Measurements from ENCODE around the gene NFS1. TPM values are rescaled to one million over a fixed set of nuclear protein-coding genes. Genes with fewer than 3 reads are reported as not detected.
A peak's percentile ranks its signal among the peaks of the same experiment; 100 is the strongest.

NFS1 gene
- total and polyA plus RNA-seq, 2 of the 4 experiments (the other 2 are of a cell fraction): 16.5 to 35.6 TPM

DNA sequence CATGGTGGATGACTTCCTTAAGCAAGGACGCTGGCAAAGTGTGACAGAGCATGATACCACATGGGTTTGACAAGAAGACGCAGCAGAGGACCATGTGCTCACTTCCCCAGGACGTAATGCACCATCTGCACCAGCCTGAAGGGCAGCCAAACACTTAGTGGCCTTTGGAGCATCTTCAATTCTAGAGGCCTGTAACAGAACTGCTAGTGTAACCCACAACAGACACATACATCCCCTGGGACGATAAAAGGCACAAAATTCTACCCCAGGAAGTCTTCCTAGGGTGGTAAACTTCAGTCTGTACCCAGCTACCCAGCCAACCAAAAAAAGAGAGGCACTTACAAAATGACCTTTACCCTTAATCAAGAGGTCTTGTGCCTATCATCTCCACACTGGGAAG lies 25.3 kb downstream of the NFS1 start:
- Histone ChIP-seq H3K27ac (ENCODE audit: insufficient read depth, low read length) (no peak overlapping the region), H3K14ac (replicated peaks; ENCODE audit: low read depth, low read length) (no peak overlapping the region), H3K4me3 (ENCODE audit: insufficient read depth, low read depth, low read length) (no peak overlapping the region), H3K79me1 (ENCODE audit: low read depth in 1 of 2, low read length in 2 of 2) (no peaks in the 10 kb centered on the region; a peak in 1 of 4 replicates), H2BK5ac (ENCODE audit: low read depth, low read length, poor library complexity, severe bottlenecking) (no peak overlapping the region), H3K36me3 (ENCODE audit: control insufficient read depth, insufficient read depth, low read length) (peaks cover 47% of the 10 kb centered on the region), H3K9me3 (ENCODE audit: control insufficient read depth, insufficient read depth, low read length) (no peaks in the 10 kb centered on the region), H4K8ac (ENCODE audit: low read depth in 2 of 2, low read length in 2 of 2) (no peak overlapping the region), H2AK9ac (replicated peaks; ENCODE audit: low read depth, low read length, poor library complexity) (peak overlapping the region; percentile 20), H2BK15ac (ENCODE audit: low read depth, low read length) (no peak overlapping the region), H3K9me1 (ENCODE audit: insufficient read depth, low read length) (peaks cover 8% of the 10 kb centered on the region; the same call in 1 of the 2 replicates), H3K4me2 (ENCODE audit: low read depth, low read length) (no peak overlapping the region), H4K20me1 (ENCODE audit: insufficient read depth, low read length) (no peaks in the 10 kb centered on the region), H2BK20ac (ENCODE audit: low read depth, low read length) (no peak overlapping the region), H2AFZ (replicated peaks; ENCODE audit: low read length, poor library complexity) (no peak overlapping the region), H3K27me3 (ENCODE audit: control insufficient read depth, insufficient read depth, low read length) (no peaks in the 10 kb centered on the region), H3K56ac (ENCODE audit: extremely low read depth, insufficient read depth, low read length) (no peak overlapping the region), H3K9ac (ENCODE audit: low read depth, low read length) (no peak overlapping the region), H3K23ac (ENCODE audit: low read depth, low read length) (no peak overlapping the region), H2BK120ac (ENCODE audit: low read depth, low read length) (no peak overlapping the region), H2AK5ac (ENCODE audit: low read depth, low read length) (no peak overlapping the region), H3K4me1 (ENCODE audit: control insufficient read depth, insufficient read depth, low read length) (no peaks in the 10 kb centered on the region), H3K4ac (ENCODE audit: low read depth, low read length) (no peak overlapping the region), H3K18ac (ENCODE audit: low read depth, low read length) (no peak overlapping the region), H4K5ac (ENCODE audit: low read depth, low read length) (no peak overlapping the region), H4K91ac (ENCODE audit: insufficient read depth, low read depth, low read length) (no peak overlapping the region)
- DNase-seq (no peak), ATAC-seq (ENCODE audit: low read depth) (no peak)
- ChIA-PET CTCF (no interaction called here), POLR2A (ENCODE audit: unreplicated experiment) (interaction anchor here (0.6 kb wide), 1 partner anchor 376 kb away, joined by 3 read pairs; no protein-coding TSS in a partner anchor)
- in situ Hi-C loops (cut with MboI; ENCODE audit: low sequenced_read_pairs) (no loop called here), intact Hi-C loops (cut with micrococcal nuclease) (no loop called here), dilution Hi-C loops (cut with HindIII; ENCODE audit: low sequenced_read_pairs, unreplicated experiment) (no loop called here)
- BruUV-seq (replicated peaks): no TSS peak
- no peak for TF ChIP-seq CHD1 (IDR thresholded peaks at IDR 0.05; ENCODE audit: low read depth, low read length)
- no peak for TF ChIP-seq MAFK (IDR thresholded peaks at IDR 0.05; ENCODE audit: low read depth, low read length)
- TF ChIP-seq RCOR1 (IDR thresholded peaks at IDR 0.05; ENCODE audit: insufficient replicate concordance, low read length): no peak
- TF ChIP-seq POLR2A (IDR thresholded peaks at IDR 0.05; ENCODE audit: low read depth, low read length): no peak
- TF ChIP-seq BHLHE40 (IDR thresholded peaks at IDR 0.05; ENCODE audit: low read depth, low read length): no peak
- WGBS, 2 experiments (ENCODE audit: extremely low coverage in 2 of 2, insufficient read length in 1 of 2): 94% methylated on average over 2 of the region's 4 CpGs; no CpG with 5 or more reads in 1 of the 2 experiments
